Uterus (tissue), 2 donors: Measurements from ENCODE around the gene RGS10.
"Not testable (repeated sequence)": the region's sequence is repeated elsewhere in the genome, so short reads cannot be mapped to it uniquely, and the experiment has no call there.

ENCODE experiments used
- CTCF ChIP-seq, 4 experiments: fragments of 200-600 bp in 2 of 4; fragments of 450-650 bp in 2 of 4; sonication (generic) in 2 of 4; IDR thresholded peaks; one replicate each; pipeline ENCODE4 v1.5.1; 2016 to 2019; ENCODE audit warnings: antibody characterized with exemption in 4 of 4, mild to moderate bottlenecking in 2 of 4, moderate library complexity in 1 of 4
- POLR2A ChIP-seq, 2 donors: fragments of 450-650 bp; IDR thresholded peaks; one replicate each; pipeline ENCODE4 v1.6.1; 2016; ENCODE audit warnings: antibody characterized with exemption in 2 of 2, mild to moderate bottlenecking in 1 of 2, moderate library complexity in 1 of 2

GRCh38 chr10:119532791-119533190 lies 9.7 kb downstream of the RGS10 start:
- not testable (repeated sequence) for TF ChIP-seq POLR2A, CTCF (IDR thresholded peaks at IDR 0.05)
